CD1c-positive myeloid dendritic cell (primary cell): ENCODE measurements around the gene ATP6V0E2.
"Not testable (repeated sequence)": the region's sequence is repeated elsewhere in the genome, so short reads cannot be mapped to it uniquely, and the experiment has no call there.

Experiments
- DNase-seq: peaks from one replicate; pipeline ENCODE4 v3.0.0-alpha.2; 2016; ENCODE audit errors: extremely low spot score

Gene ATP6V0E2

GRCh38 chr7:149873074-149873969 lies at the start of gene ATP6V0E2:
Gene ATP6V0E2, plus strand, starts transcription at chr7:149873969. Its CDS starts 97 bp downstream, at chr7:149874066.
- DNase-seq: peak; percentile 94

GRCh38 chr7:149824301-149824741 lies 49.4 kb upstream of the ATP6V0E2 start:
- no peak for DNase-seq

GRCh38 chr7:149824748-149825566 lies 48.8 kb upstream of the ATP6V0E2 start:
- no peak for DNase-seq

GRCh38 chr7:149825567-149826343 lies 48.0 kb upstream of the ATP6V0E2 start:
- DNase-seq: no peak

GRCh38 chr7:149826344-149827088 lies 47.3 kb upstream of the ATP6V0E2 start:
- DNase-seq: no peak

- no peak for DNase-seq
Measured at GRCh38 chr7:149827089-149827981, 46.4 kb upstream of the ATP6V0E2 start.

- no peak for DNase-seq
Measured at GRCh38 chr7:149828357-149829309, 45.1 kb upstream of the ATP6V0E2 start.

- not testable (repeated sequence) for DNase-seq
Measured at GRCh38 chr7:149830527-149830926, 43.2 kb upstream of the ATP6V0E2 start.

- DNase-seq: no peak
Measured at GRCh38 chr7:149830997-149831740, 42.6 kb upstream of the ATP6V0E2 start.

GRCh38 chr7:149831741-149832219 lies 42.0 kb upstream of the ATP6V0E2 start:
- DNase-seq: no peak

GRCh38 chr7:149832332-149833041 lies 41.3 kb upstream of the ATP6V0E2 start:
- no peak for DNase-seq

GRCh38 chr7:149833495-149834130 lies 40.2 kb upstream of the ATP6V0E2 start:
- no peak for DNase-seq

GRCh38 chr7:149834601-149835000 lies 39.2 kb upstream of the ATP6V0E2 start:
- no peak for DNase-seq

- DNase-seq: no peak
Measured at GRCh38 chr7:149836434-149836833, 37.3 kb upstream of the ATP6V0E2 start.

- DNase-seq: no peak
Measured at GRCh38 chr7:149837564-149838223, 36.1 kb upstream of the ATP6V0E2 start.
